DND-41 (cell line): ENCODE results near the gene B4GALT1.

Source experiments
- CTCF ChIP-seq: IDR thresholded peaks from 2 replicates; pipeline ENCODE4 v1.5.1; 2012; ENCODE audit warnings: borderline replicate concordance, low read length, moderate library complexity, mild to moderate bottlenecking; ENCODE audit not compliant: poor library complexity, severe bottlenecking; ENCODE audit errors: extremely low read depth
- EZH2 ChIP-seq: IDR thresholded peaks from 3 replicates; pipeline ENCODE4 v1.6.1; 2012; ENCODE audit warnings: borderline replicate concordance, low read depth, mild to moderate bottlenecking, moderate library complexity, low read length, inconsistent platforms; ENCODE audit not compliant: severe bottlenecking

DNA sequence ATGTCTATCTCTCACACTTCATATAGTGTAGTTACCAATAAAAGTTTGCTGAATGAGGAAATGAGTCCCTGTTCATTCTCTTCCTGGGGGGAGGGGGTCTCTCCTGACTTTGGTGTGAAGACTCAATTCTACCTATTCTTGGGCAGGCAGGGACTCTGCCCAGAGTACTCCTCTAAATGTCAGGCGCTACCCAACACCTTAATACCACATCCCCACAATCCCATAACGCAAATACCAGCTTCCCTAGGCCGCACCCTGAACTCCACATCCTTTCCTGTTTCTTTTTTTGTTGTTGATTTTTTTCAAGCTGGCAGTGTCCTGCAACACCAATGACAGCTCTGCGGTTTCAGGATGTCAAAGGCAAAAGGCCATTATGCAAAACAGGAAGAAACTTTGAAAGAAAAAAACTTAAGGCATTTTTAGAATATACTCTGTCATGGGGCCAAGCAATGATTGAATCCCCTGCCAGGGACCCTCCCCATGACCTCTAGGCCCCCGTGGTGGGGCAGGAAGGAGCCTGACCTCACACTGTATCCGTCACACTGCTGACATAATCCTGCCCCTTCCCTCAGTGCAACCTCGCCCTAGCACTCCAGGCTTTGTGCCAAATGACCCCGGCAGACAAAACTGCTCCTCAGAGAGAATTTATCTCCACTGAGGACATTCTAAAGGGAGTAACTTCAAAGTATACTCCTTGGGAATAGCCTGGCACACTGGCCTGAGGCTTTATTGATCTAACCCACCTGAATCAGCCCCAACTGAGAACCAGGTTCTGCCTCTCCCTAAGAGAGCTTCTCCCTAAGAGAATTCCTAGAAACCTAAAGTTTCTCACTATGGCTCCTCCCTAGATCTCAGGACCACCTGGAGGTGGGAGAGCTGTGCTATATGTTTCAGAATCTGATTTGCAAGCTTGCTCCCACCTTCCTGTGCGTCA is 8.0 kb downstream of the B4GALT1 start:
- TF ChIP-seq CTCF (no peak), EZH2 (no peak)
